MCF 10A (cell line): ENCODE measurements around the gene FILIP1L. TPM values are rescaled to one million over a fixed set of nuclear protein-coding genes. Genes with fewer than 3 reads are reported as not detected.

Source experiments
- BruUV-seq: library from RNA; stranded (reverse); fragments of 400-500 nt; replicated peaks from 2 replicates; lab custom pipeline; 2021; lab: Mats Ljungman, UMichigan
- CTCF ChIA-PET: fragments of 300-600 bp; sonication (Branson Sonifier 250); formaldehyde crosslinking; extraction: SDS; loops from one replicate; lab custom pipeline; 2021; ENCODE audit warnings: antibody characterized with exemption, inconsistent platforms; lab: Yijun Ruan, JAX
- POLR2A ChIA-PET: fragments of 300-600, 350-650 bp; sonication (Branson Sonifier 250); formaldehyde crosslinking; extraction: SDS; loops from one replicate; lab custom pipeline; 2020; ENCODE audit warnings: antibody characterized with exemption, inconsistent platforms; lab: Yijun Ruan, JAX
- DNase-seq: peaks from one replicate; pipeline ENCODE4 v3.0.0-alpha.2; 2018; ENCODE audit not compliant: unreplicated experiment
- H3K27ac Mint-ChIP-seq: one replicate; pipeline ENCODE4 v1.8.0; 2022; ENCODE audit warnings: mild to moderate bottlenecking, low read depth, mixed read lengths; ENCODE audit not compliant: unreplicated experiment
- H3K27me3 Mint-ChIP-seq: one replicate; pipeline ENCODE4 v1.8.0; 2022; ENCODE audit warnings: mixed read lengths; ENCODE audit not compliant: insufficient read depth, unreplicated experiment
- H3K36me3 Mint-ChIP-seq: one replicate; pipeline ENCODE4 v1.8.0; 2022; ENCODE audit warnings: mild to moderate bottlenecking, moderate library complexity, mixed read lengths; ENCODE audit not compliant: insufficient read depth, unreplicated experiment
- H3K4me1 Mint-ChIP-seq: one replicate; pipeline ENCODE4 v1.8.0; 2022; ENCODE audit warnings: mixed read lengths; ENCODE audit not compliant: insufficient read depth, unreplicated experiment
- H3K4me3 Mint-ChIP-seq: one replicate; pipeline ENCODE4 v1.8.0; 2022; ENCODE audit warnings: mild to moderate bottlenecking, moderate library complexity, mixed read lengths; ENCODE audit not compliant: unreplicated experiment
- H3K9me3 Mint-ChIP-seq: one replicate; pipeline ENCODE4 v1.8.0; 2022; ENCODE audit warnings: mixed read lengths; ENCODE audit not compliant: unreplicated experiment
- CTCF ChIP-seq: fragments of 200-600 bp; IDR thresholded peaks from one replicate; pipeline ENCODE4 v1.8.0; 2022; ENCODE audit warnings: antibody characterized with exemption, mild to moderate bottlenecking; ENCODE audit not compliant: unreplicated experiment
- intact Hi-C: fragments of 100-400 bp; cut with micrococcal nuclease; formaldehyde crosslinking; loops from 2 replicates; pipeline ENCODE4 v1.14.1; 2022
- total RNA-seq: library from RNA; stranded (reverse); gene quantifications from 2 replicates; pipeline ENCODE4 v1.2.3, GENCODE V29; 2022

The FILIP1L gene
- total RNA-seq, 1 experiment from 2014 or later, result 2.4 TPM

- H3K27ac Mint-ChIP-seq, result no peak overlapping the region
- H3K27me3 Mint-ChIP-seq, result no peaks in the 10 kb centered on the region
- H3K4me3 Mint-ChIP-seq, result no peak overlapping the region
- no peak for DNase-seq
- H3K9me3 Mint-ChIP-seq, result peaks cover 18% of the 10 kb centered on the region
- ChIA-PET CTCF (interaction anchor here (0.6 kb wide), 1 partner anchor 203 kb away, joined by 3 read pairs; no protein-coding TSS in a partner anchor), POLR2A (interaction anchor here (1.6 kb wide), 1 partner anchor 21 kb away, joined by 5 read pairs; no protein-coding TSS in a partner anchor)
- H3K36me3 Mint-ChIP-seq, result peaks cover 11% of the 10 kb centered on the region
- intact Hi-C loops, result no loop called here
- peaks cover 11% of the 10 kb centered on the region for H3K4me1 Mint-ChIP-seq
- no TSS peak for BruUV-seq
- no peak for TF ChIP-seq CTCF
These were observed 40.8 kb upstream of the FILIP1L start for GRCh38 chr3:100155128-100155527.

- H3K4me3 Mint-ChIP-seq, result no peak overlapping the region
- POLR2A ChIA-PET, result interaction anchor here (1.6 kb wide), 1 partner anchor 22 kb away, joined by 5 read pairs; no protein-coding TSS in a partner anchor
- H3K27ac Mint-ChIP-seq, result no peak overlapping the region
- peaks cover 15% of the 10 kb centered on the region for H3K4me1 Mint-ChIP-seq
- peaks cover 23% of the 10 kb centered on the region for H3K9me3 Mint-ChIP-seq
- no TSS peak for BruUV-seq
- no peak for TF ChIP-seq CTCF
- DNase-seq, result no peak
- no peaks in the 10 kb centered on the region for H3K27me3 Mint-ChIP-seq
- H3K36me3 Mint-ChIP-seq, result peaks cover 12% of the 10 kb centered on the region
- CTCF ChIA-PET, result no interaction called here
- intact Hi-C loops, result no loop called here
These were observed 39.9 kb upstream of the FILIP1L start for GRCh38 chr3:100154171-100154570.

- Mint-ChIP-seq H3K9me3 (peaks cover 15% of the 10 kb centered on the region), H3K27me3 (no peaks in the 10 kb centered on the region), H3K36me3 (peaks cover 18% of the 10 kb centered on the region), H3K4me3 (no peak overlapping the region), H3K4me1 (peaks cover 15% of the 10 kb centered on the region), H3K27ac (no peak overlapping the region)
- intact Hi-C loops, result no loop called here
- DNase-seq, result no peak
- POLR2A ChIA-PET, result interaction anchor here (0.7 kb wide), 1 partner anchor 149 kb away, joined by 4 read pairs; no protein-coding TSS in a partner anchor
- CTCF ChIA-PET, result interaction anchor here (1.0 kb wide), 1 partner anchor 13 kb away, joined by 3 read pairs; no protein-coding TSS in a partner anchor
- BruUV-seq, result no TSS peak
- no peak for TF ChIP-seq CTCF
These were observed 36.9 kb upstream of the FILIP1L start for GRCh38 chr3:100151024-100151707.

DNA sequence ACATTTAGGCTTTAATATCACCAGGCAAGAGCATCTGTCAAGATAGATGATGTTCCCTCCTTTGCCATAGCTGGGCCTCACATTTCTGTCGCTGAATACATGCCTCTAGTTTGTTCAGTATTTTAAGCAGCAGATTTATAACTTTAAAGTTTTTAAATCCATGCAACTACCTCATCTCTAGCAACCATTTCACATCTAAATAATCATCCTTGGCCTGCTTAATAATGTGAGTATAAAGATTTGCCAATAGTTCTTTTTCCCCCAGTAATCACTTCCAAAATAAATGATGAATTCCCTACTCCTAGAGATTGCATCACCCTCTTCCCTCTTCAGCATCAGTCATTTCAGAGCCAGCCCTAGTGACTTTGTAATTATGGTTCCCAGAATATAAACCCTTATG lies 36.2 kb upstream of the FILIP1L start:
- H3K27me3 Mint-ChIP-seq, result no peaks in the 10 kb centered on the region
- H3K9me3 Mint-ChIP-seq, result peaks cover 13% of the 10 kb centered on the region
- no peak for DNase-seq
- CTCF ChIA-PET, result interaction anchor here (1.0 kb wide), 1 partner anchor 13 kb away, joined by 3 read pairs; no protein-coding TSS in a partner anchor
- BruUV-seq, result no TSS peak
- POLR2A ChIA-PET, result no interaction called here
- no peak overlapping the region for H3K4me3 Mint-ChIP-seq
- no peak overlapping the region for H3K27ac Mint-ChIP-seq
- no peak for TF ChIP-seq CTCF
- intact Hi-C loops, result no loop called here
- H3K36me3 Mint-ChIP-seq, result peaks cover 18% of the 10 kb centered on the region
- peaks cover 15% of the 10 kb centered on the region for H3K4me1 Mint-ChIP-seq
